NOMO-1 treated with dmso at 0.1 percent for 144 hours (cell line): ENCODE measurements around the gene FRMD8.

Experiments used
- DNase-seq: peaks from one replicate; lab custom pipeline; 2025; ENCODE audit not compliant: unreplicated experiment; lab: John Stamatoyannopoulos, UW

Gene FRMD8

DNA sequence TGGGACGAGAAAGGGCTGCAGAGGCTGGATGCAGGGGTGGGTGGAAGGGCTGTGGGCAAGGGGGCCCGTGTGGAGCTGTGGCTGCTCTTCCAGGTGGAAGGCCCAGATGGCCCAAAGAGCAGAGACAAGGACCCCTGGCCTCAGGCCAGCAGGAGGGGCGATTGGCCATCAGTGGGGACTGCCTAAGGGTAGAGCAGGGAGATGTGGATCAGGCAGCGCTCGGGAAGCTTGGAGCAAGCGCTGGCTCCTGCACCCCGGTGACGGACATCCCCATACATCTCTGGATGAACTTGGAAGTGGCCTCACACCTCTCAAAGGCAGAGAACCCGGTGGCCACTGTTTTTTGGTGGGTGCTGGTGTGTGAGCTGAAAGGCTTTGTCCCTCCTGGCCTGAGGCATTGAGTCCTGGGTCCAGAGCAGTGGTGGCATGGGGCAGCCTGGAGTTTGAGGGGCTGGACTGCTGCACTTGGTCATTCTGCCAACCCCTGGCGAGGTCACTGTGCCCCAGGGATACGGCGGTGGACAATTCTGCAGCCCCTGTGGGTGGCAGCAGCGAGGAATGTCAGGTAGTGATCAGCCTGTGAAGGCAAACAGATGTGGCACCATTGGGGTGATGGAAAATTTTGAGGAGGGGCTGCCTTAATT, 5.9 kb downstream of the FRMD8 start:
- no peak for DNase-seq

GRCh38 chr11:65392899-65393298, 6.5 kb downstream of the FRMD8 start:
- no peak for DNase-seq

DNA sequence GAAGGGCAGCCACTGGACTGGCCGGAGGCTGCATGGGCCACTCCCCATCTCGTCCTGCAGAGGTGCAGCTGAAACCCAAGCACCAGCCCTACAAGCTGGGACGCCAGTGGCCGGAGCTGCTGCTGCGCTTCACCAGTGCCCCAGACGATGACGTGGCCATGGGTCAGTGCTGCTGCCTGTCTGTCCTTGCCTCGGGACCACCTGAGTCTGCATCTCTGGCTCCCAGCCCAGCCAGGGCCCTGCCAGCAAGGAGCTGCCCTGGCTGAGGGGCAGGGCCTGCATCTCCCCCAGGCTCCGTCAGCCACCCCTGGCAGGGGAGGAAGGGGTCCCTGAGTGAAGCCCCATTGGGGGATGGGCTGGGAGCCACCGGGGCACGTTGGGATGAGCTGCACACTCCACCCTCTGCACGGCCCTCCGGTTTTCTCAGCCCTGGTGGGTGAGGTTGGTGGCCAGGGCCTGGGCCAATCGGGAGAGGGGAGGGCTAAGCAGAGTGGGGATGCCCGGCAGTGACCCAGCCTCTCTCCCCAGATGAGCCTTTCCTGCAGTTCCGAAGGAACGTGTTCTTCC, 7.2 kb downstream of the FRMD8 start:
- no peak for DNase-seq

DNA sequence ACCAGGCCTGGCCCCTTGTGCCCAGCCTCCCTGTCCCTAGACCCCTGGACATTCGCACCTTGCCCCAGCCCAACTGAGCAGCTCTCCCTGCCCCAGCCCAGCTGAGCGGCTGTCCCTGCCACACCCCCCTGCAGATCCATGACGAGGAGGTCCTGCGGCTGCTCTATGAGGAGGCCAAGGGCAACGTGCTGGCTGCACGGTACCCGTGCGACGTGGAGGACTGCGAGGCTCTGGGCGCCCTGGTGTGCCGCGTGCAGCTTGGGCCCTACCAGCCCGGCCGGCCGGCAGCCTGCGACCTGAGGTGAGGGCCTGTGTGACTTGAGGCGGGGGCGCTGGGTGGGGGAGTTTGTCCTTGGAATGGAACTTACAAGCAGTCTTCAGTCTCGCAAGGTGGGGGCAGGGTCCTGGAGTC, 7.7 kb downstream of the FRMD8 start:
- no peak for DNase-seq

- DNase-seq = no peak
These were observed 9.6 kb downstream of the FRMD8 start for GRCh38 chr11:65395961-65396530.

DNA sequence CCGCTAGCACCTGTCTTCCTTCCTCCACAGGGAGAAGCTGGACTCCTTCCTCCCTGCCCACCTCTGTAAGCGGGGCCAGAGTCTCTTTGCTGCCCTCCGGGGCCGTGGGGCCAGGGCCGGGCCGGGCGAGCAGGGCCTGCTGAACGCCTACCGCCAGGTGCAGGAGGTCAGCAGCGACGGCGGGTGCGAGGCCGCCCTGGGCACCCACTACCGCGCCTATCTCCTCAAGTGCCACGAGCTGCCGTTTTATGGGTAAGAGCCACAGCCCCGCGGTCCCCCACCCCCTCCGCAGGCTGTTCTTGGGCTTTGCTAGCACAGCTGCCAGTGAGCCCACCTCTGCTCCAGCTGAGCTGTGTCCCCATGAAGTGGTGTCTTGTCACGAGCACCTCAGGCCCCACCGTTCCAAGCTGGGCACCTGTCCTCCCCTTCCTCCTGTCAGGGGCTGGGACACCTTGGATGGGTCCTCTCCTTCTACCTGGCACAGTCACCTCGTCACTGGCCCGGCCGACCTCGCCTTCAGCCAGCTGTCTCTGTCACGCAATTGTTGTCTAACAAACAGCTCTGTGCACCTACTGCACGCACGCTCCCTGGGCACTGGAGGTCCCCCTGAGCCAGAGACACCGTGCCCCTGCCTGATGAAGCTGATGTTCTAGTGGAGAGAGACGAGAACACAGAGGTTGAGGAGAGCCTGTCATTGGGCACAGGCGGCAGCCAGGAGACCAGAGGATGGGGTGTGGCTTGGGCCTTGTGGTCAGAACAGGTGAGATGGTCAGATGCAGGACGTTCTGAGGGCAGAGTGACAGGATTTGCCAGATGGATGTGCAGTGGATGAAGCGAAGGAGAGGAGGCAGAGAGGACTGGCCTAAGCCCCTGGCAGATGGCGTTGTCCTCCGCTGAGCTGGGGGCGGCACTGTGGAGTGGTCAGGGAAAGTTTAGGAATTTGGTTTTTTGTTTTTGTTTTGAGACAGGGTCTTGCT, 10.6 kb downstream of the FRMD8 start:
- DNase-seq = no peak

- no peak for DNase-seq
These were observed 12.0 kb downstream of the FRMD8 start for GRCh38 chr11:65398362-65398910.

- no peak for DNase-seq
These were observed 12.8 kb downstream of the FRMD8 start for GRCh38 chr11:65399249-65399648.

DNA sequence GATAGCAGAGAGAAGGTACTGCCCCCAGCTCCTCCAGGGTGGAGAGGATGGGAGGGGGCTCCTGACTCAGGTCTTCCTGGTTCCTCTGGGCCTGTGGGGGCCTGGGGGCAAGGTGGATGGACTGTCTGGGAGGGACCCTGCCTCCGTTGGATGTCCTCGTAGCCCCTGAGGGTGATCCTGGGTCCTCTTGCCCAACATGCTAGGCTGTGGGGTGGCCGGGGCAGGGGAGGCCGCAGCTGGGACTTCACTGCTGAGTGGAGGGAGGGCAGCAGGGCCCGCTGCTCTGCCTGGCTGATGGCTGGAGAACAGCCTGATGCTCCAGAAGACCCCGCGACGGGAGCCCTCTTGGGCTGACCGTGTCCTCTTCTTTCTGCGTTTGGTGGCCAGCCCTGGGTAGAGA, 13.4 kb downstream of the FRMD8 start:
- DNase-seq = no peak

GRCh38 chr11:65400307-65401072, 14.1 kb downstream of the FRMD8 start:
- DNase-seq = no peak

DNA sequence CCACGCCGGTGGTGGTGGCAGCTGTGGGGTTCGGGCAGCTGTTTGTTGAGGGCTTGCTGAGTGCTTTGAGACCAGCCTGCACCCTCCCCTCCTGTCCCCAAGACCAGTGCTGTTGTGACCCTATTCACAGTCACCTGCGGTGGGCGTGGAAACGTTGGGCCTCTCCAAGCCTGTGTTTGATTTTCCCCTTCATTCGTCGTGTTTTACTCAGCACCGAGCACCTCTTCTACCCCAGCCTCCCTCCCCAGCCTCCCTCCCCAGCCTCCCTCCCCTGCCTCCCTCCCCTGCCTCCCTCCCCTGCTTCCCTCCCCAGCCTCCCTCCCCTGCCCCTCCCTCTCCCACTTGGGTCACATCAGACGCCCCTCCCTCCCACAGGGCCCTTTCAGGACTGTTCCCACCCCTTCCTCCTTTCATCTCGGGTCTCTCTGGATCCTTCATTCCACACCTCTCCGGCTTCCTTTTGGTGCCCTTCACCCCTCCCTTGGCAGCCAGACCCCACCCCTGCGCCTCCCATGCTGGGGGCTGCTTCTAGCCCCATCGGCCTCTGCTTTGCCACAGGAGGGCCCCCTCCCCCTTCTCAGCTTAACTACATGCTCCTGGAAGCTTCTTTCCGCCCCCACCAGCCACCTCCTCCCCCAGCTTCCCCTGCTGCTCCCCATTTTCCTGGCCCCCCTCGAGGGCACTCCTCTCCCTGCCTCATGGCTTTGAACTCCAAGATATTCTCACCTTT, 14.8 kb downstream of the FRMD8 start:
- DNase-seq = no peak

- DNase-seq = no peak
These were observed 15.4 kb downstream of the FRMD8 start for GRCh38 chr11:65401803-65402248.

DNA sequence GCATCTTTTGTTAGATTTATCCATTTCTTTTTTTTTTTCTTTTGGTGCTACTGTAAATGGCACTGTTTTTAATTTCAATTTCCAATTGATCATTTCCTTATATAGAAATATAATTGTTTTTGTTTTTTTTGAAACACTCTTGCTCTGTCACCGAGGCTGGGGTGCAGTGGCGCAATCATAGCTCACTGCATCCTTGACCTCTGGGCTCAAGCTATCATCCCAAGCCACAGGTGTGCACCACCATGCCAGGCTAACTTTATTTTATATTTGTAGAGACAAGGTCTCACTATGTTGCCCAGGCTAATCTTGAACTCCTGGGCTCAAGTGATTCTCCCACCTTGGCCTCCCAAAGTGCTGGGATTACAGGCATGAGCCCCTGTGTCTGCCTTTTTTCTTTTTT, 16.4 kb downstream of the FRMD8 start:
- DNase-seq = no peak

DNA sequence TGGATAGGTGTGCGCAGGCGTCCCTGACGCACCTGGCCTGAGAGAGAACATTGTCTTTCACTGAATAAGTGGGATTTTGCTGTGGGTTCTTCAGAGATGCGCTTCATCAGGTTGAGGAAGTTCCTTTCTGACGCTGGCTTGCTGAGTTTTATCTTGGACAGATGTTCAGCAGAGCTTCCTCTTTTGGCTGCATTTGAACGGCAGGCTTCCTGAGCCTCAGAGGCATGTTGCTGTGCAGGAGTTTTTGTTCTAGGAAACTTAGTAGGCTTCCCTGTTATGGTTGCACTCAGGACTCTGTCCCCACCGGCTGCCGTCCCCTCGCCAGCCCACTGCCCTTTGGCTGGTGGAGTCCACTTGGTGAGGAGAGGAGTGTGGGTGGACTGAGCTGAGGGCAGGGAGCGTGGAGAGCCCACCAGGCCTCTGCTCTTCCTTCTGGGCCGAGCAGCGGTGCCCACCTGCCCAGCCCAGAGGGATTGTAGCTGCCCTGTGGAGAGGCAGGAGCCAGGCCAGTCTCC, 17.2 kb downstream of the FRMD8 start:
- DNase-seq = peak; percentile 82

DNA sequence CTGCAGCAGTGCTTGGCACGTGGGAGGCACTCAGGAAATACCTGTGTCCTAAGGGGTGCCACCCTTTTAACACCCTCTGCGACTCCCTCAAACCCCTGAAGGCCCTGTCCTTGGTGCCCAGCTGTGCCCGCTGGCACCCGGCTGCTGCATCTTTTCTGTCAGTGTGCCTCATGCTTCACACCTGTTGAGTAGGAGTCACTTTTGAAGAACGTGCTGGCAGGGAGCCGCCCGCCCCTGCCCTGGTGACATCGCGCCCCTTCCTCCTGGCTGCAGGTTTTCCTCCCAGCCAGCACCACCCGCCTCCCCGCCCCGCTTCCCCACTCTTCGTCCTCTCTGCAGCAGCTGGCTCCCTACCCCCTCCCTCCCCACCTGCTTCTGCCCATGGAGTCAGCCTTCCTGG, 17.8 kb downstream of the FRMD8 start:
- no peak for DNase-seq

DNA sequence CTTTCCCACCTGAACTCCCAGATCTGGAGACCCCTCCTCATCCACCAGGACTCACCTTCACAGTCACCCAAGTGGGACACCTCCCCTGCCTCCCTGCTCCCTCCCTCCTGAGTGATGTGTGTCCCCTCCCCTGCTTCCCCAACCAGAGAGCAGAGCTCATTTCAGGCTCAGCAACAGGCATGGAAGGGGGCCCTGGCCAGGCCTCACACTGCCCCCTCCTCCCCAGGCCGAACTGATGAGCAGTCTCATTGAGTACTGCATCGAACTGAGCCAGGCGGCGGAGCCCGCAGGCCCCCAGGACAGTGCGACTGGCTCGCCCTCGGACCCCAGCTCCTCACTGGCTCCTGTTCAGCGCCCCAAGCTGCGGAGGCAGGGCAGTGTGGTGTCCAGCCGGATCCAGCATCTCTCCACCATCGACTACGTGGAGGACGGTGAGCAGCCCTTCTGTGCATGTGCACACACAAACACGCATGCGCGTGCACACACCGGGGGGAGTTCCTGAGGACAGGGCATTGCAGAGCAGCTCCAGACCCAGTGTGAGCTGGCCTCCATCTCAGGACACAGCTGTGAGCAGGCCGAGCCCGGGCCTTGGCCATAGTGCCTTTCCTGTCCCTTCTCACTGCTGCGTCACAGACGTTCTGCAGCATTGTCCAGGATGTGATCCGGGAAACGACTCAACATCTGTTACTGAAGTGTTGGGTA, 18.4 kb downstream of the FRMD8 start:
- DNase-seq = no peak

GRCh38 chr11:65410936-65411680, 24.7 kb downstream of the FRMD8 start:
- DNase-seq = no peak

DNA sequence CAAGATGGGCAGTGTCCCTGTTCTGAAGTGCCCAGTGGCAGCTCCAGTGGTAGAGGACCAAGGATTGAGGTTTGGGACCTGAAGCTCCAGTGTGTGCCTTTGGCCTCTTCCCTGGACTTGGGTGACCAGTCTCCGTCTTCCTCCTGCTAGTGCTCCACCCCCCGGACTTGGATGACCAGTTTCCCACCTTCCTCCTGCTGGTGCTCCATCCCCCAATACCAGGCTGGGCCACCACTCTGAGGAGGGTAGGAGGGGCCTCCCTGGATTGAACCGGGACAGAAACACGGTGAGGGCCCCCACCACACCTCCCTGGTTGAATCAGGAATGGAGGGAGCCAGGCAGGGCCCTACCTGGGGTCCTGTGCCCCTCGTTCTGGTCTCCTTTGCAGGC, 25.2 kb downstream of the FRMD8 start:
- DNase-seq = no peak
